Mesendoderm (in vitro differentiated cells): Measurements from ENCODE around the gene PKP4.

Experiments
- DNase-seq: peaks from one replicate; pipeline ENCODE4 v3.0.0; 2013
- H2AK5ac ChIP-seq: 2 replicates; pipeline ENCODE4 v1.6.1; 2013; ENCODE audit warnings: low read length, inconsistent platforms
- H2BK120ac ChIP-seq: 2 replicates; pipeline ENCODE4 v1.6.1; 2013; ENCODE audit warnings: low read depth, mild to moderate bottlenecking, low read length, moderate library complexity, mixed read lengths
- H2BK15ac ChIP-seq: replicated peaks from 2 replicates; pipeline ENCODE4 v1.6.1; 2013; ENCODE audit warnings: low read depth, mild to moderate bottlenecking, moderate library complexity
- H2BK5ac ChIP-seq: 2 replicates; pipeline ENCODE4 v1.6.1; 2013; ENCODE audit warnings: low read length, inconsistent platforms
- H3K18ac ChIP-seq: 2 replicates; pipeline ENCODE4 v1.6.1; 2013; ENCODE audit warnings: mild to moderate bottlenecking, low read length, mixed read lengths
- H3K23ac ChIP-seq: one replicate; pipeline ENCODE4 v1.6.1; 2013; ENCODE audit warnings: low read length
- H3K27ac ChIP-seq: 2 replicates; pipeline ENCODE4 v1.5.1; 2013; ENCODE audit warnings: low read depth, mild to moderate bottlenecking, inconsistent platforms, low read length, moderate library complexity
- H3K27me3 ChIP-seq: 2 replicates; pipeline ENCODE4 v1.6.1; 2013; ENCODE audit warnings: low read length, control low read depth, mild to moderate bottlenecking, inconsistent platforms; ENCODE audit not compliant: insufficient read depth, poor library complexity
- H3K36me3 ChIP-seq: 2 replicates; pipeline ENCODE4 v1.6.1; 2013; ENCODE audit warnings: low read length, inconsistent platforms; ENCODE audit not compliant: control insufficient read depth, insufficient read depth
- H3K4ac ChIP-seq: one replicate; pipeline ENCODE4 v1.6.1; 2013; ENCODE audit warnings: low read depth, mild to moderate bottlenecking, low read length, moderate library complexity
- H3K4me1 ChIP-seq: 2 replicates; pipeline ENCODE4 v1.6.1; 2013; ENCODE audit warnings: low read depth, low read length, inconsistent platforms; ENCODE audit not compliant: control insufficient read depth
- H3K4me2 ChIP-seq: 2 replicates; pipeline ENCODE4 v1.6.1; 2013; ENCODE audit warnings: low read length
- H3K4me3 ChIP-seq: 2 replicates; pipeline ENCODE4 v1.5.1; 2013; ENCODE audit warnings: mild to moderate bottlenecking, low read length
- H3K56ac ChIP-seq: one replicate; pipeline ENCODE4 v1.6.1; 2013; ENCODE audit warnings: low read length
- H3K79me1 ChIP-seq: 2 replicates; pipeline ENCODE4 v1.6.1; 2013; ENCODE audit warnings: low read length, inconsistent platforms
- H3K79me2 ChIP-seq: 2 replicates; pipeline ENCODE4 v1.6.1; 2013; ENCODE audit warnings: mild to moderate bottlenecking, low read length; ENCODE audit not compliant: control insufficient read depth, insufficient read depth
- H3K9ac ChIP-seq: 2 replicates; pipeline ENCODE4 v1.6.1; 2013; ENCODE audit warnings: low read length, inconsistent platforms
- H4K5ac ChIP-seq: one replicate; pipeline ENCODE4 v1.6.1; 2013; ENCODE audit warnings: low read length
- H4K8ac ChIP-seq: one replicate; pipeline ENCODE4 v1.6.1; 2013; ENCODE audit warnings: low read depth, mild to moderate bottlenecking, control low read depth, low read length, moderate library complexity
- WGBS: extraction: QIAGEN DNeasy Blood & Tissue Kit; methylation state at CpG from one replicate; pipeline ENCODE4 v1.1.7; 2013; ENCODE audit warnings: low lambda C conversion rate, missing lambda C conversion rate; ENCODE audit not compliant: insufficient coverage; ENCODE audit errors: extremely low coverage; 5-methylcytosine and 5-hydroxymethylcytosine counted together

Gene PKP4

GRCh38 chr2:158579928-158580327 is 123.2 kb downstream of the PKP4 start:
- DNase-seq = no peak
- no peak overlapping the region for H2BK15ac ChIP-seq
- no peak overlapping the region for H3K18ac ChIP-seq
- no peak overlapping the region for H3K9ac ChIP-seq
- H3K27me3 ChIP-seq = no peaks in the 10 kb centered on the region
- H2AK5ac ChIP-seq = no peak overlapping the region
- H3K79me2 ChIP-seq = no peaks in the 10 kb centered on the region
- H2BK120ac ChIP-seq = no peak overlapping the region
- no peak overlapping the region for H3K4me3 ChIP-seq
- no peak overlapping the region for H3K4me2 ChIP-seq
- peaks cover 3% of the 10 kb centered on the region for H3K79me1 ChIP-seq
- H3K56ac ChIP-seq = no peak overlapping the region
- no peak overlapping the region for H3K27ac ChIP-seq
- H2BK5ac ChIP-seq = no peak overlapping the region
- WGBS = no CpG with 5 or more reads among the region's 2 CpGs
- H3K23ac ChIP-seq = no peak overlapping the region
- no peaks in the 10 kb centered on the region for H3K36me3 ChIP-seq
- no peak overlapping the region for H4K5ac ChIP-seq
- H3K4ac ChIP-seq = no peak overlapping the region
- no peak overlapping the region for H4K8ac ChIP-seq
- no peaks in the 10 kb centered on the region for H3K4me1 ChIP-seq

GRCh38 chr2:158580760-158581159 is 124.0 kb downstream of the PKP4 start:
- no peak overlapping the region for H2BK15ac ChIP-seq
- H3K4ac ChIP-seq = no peak overlapping the region
- H3K18ac ChIP-seq = no peak overlapping the region
- no peaks in the 10 kb centered on the region for H3K4me1 ChIP-seq
- no peak overlapping the region for H3K4me2 ChIP-seq
- H3K9ac ChIP-seq = no peak overlapping the region
- H3K79me1 ChIP-seq = peaks cover 3% of the 10 kb centered on the region
- no peak overlapping the region for H4K5ac ChIP-seq
- no peaks in the 10 kb centered on the region for H3K36me3 ChIP-seq
- H3K27me3 ChIP-seq = no peaks in the 10 kb centered on the region
- DNase-seq = no peak
- H3K56ac ChIP-seq = no peak overlapping the region
- no peak overlapping the region for H3K23ac ChIP-seq
- no peak overlapping the region for H3K27ac ChIP-seq
- H4K8ac ChIP-seq = no peak overlapping the region
- no peak overlapping the region for H2AK5ac ChIP-seq
- no CpG with 5 or more reads among the region's 2 CpGs for WGBS
- H3K79me2 ChIP-seq = no peaks in the 10 kb centered on the region
- no peak overlapping the region for H2BK120ac ChIP-seq
- H3K4me3 ChIP-seq = no peak overlapping the region
- H2BK5ac ChIP-seq = no peak overlapping the region

- H3K36me3 ChIP-seq = no peaks in the 10 kb centered on the region
- DNase-seq = no peak
- H3K79me2 ChIP-seq = no peaks in the 10 kb centered on the region
- H3K18ac ChIP-seq = no peak overlapping the region
- no peak overlapping the region for H2AK5ac ChIP-seq
- no peak overlapping the region for H4K5ac ChIP-seq
- no peak overlapping the region for H3K27ac ChIP-seq
- H4K8ac ChIP-seq = no peak overlapping the region
- H3K56ac ChIP-seq = no peak overlapping the region
- H3K4ac ChIP-seq = no peak overlapping the region
- no peak overlapping the region for H2BK15ac ChIP-seq
- H2BK5ac ChIP-seq = no peak overlapping the region
- WGBS = no CpG with 5 or more reads among the region's 1 CpG
- no peaks in the 10 kb centered on the region for H3K27me3 ChIP-seq
- H3K4me3 ChIP-seq = no peak overlapping the region
- no peak overlapping the region for H3K4me2 ChIP-seq
- no peak overlapping the region for H3K9ac ChIP-seq
- no peak overlapping the region for H2BK120ac ChIP-seq
- peaks cover 3% of the 10 kb centered on the region for H3K79me1 ChIP-seq
- no peak overlapping the region for H3K23ac ChIP-seq
- no peaks in the 10 kb centered on the region for H3K4me1 ChIP-seq
Measured at GRCh38 chr2:158582670-158583069, 125.9 kb downstream of the PKP4 start.

DNA sequence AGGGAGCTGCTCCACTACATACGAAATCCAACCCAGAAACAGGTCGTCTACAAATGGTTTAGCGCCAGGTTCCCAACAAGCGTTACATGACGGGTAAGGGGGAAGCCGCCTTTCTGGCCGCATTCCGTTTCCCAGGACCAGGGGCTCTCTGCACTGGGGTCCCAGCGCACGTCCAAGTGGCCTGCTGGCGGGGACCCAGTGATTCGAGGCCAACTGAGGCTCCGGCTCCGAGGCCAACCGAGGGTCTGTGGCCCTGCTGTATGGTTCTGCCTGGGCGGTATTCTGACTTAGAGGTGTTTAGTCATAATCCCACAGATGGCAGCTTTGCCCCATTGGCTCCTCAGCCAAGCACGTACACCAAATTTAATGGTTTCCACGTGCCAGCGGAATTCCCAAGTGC is 127.2 kb downstream of the PKP4 start:
- WGBS = no CpG with 5 or more reads among the region's 19 CpGs
- no peaks in the 10 kb centered on the region for H3K4me1 ChIP-seq
- no peak overlapping the region for H3K9ac ChIP-seq
- no peak overlapping the region for H2BK120ac ChIP-seq
- peaks cover 3% of the 10 kb centered on the region for H3K79me1 ChIP-seq
- H3K27me3 ChIP-seq = no peaks in the 10 kb centered on the region
- H2BK15ac ChIP-seq = no peak overlapping the region
- H3K4me3 ChIP-seq = no peak overlapping the region
- H3K56ac ChIP-seq = no peak overlapping the region
- H3K36me3 ChIP-seq = no peaks in the 10 kb centered on the region
- no peak for DNase-seq
- H3K4ac ChIP-seq = no peak overlapping the region
- no peak overlapping the region for H3K18ac ChIP-seq
- no peak overlapping the region for H4K8ac ChIP-seq
- no peak overlapping the region for H2BK5ac ChIP-seq
- H3K23ac ChIP-seq = no peak overlapping the region
- H4K5ac ChIP-seq = no peak overlapping the region
- H3K4me2 ChIP-seq = no peak overlapping the region
- no peaks in the 10 kb centered on the region for H3K79me2 ChIP-seq
- H3K27ac ChIP-seq = no peak overlapping the region
- H2AK5ac ChIP-seq = no peak overlapping the region

- no peak for DNase-seq
- no CpG with 5 or more reads among the region's 3 CpGs for WGBS
- no peak overlapping the region for H2BK15ac ChIP-seq
Measured at GRCh38 chr2:158586491-158586890, 129.7 kb downstream of the PKP4 start.

DNA sequence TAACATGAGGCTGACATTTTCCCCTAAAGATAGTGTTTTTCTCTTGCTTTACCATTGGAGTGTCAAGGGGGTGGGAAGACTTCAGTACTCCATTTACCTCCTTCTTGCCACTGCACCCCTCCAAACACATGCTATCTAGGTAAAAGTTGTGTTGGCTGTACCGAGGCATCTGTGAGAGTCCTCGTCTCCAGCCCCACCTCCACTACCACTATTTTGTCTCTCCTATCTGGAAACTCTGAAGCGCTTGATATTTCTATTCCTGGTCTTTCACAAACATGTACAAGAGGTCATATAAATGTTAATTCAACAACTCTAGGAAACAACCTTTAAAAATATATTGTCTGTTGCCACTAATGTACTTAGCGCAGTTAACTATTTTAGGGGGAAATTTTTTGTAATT is 132.6 kb downstream of the PKP4 start:
- Histone ChIP-seq H3K23ac (no peak overlapping the region), H3K9ac (no peak overlapping the region), H3K79me1 (peaks cover under 1% of the 10 kb centered on the region), H3K36me3 (no peaks in the 10 kb centered on the region), H2BK15ac (no peak overlapping the region), H2AK5ac (no peak overlapping the region), H3K4me2 (no peak overlapping the region), H2BK5ac (no peak overlapping the region), H4K5ac (no peak overlapping the region), H3K56ac (no peak overlapping the region), H3K4me1 (no peaks in the 10 kb centered on the region), H3K79me2 (no peaks in the 10 kb centered on the region), H3K18ac (no peak overlapping the region), H4K8ac (no peak overlapping the region), H3K4ac (no peak overlapping the region), H3K27ac (no peak overlapping the region), H2BK120ac (no peak overlapping the region), H3K27me3 (no peaks in the 10 kb centered on the region), H3K4me3 (no peak overlapping the region)
- WGBS = no CpG with 5 or more reads among the region's 4 CpGs
- DNase-seq = no peak

More at GRCh38 chr2:158586491-158586890, 129.7 kb downstream of the PKP4 start:
- H3K79me1 ChIP-seq = peaks cover 3% of the 10 kb centered on the region
- no peaks in the 10 kb centered on the region for H3K36me3 ChIP-seq
- no peaks in the 10 kb centered on the region for H3K79me2 ChIP-seq
- H3K4me1 ChIP-seq = no peaks in the 10 kb centered on the region
- H3K4ac ChIP-seq = no peak overlapping the region
- H3K27ac ChIP-seq = no peak overlapping the region
- no peak overlapping the region for H3K4me2 ChIP-seq
- no peak overlapping the region for H4K8ac ChIP-seq
- H2BK5ac ChIP-seq = no peak overlapping the region
- no peak overlapping the region for H3K4me3 ChIP-seq
- no peak overlapping the region for H2BK120ac ChIP-seq
- no peaks in the 10 kb centered on the region for H3K27me3 ChIP-seq
- H3K56ac ChIP-seq = no peak overlapping the region
- no peak overlapping the region for H2AK5ac ChIP-seq
- H4K5ac ChIP-seq = no peak overlapping the region
- H3K18ac ChIP-seq = no peak overlapping the region
- no peak overlapping the region for H3K9ac ChIP-seq
- H3K23ac ChIP-seq = no peak overlapping the region
